Neural cell (in vitro differentiated cells): ENCODE results near the gene RRAS2. TPM values are rescaled to one million over a fixed set of nuclear protein-coding genes. Genes with fewer than 3 reads are reported as not detected.
"Not testable (repeated sequence)": the region's sequence is repeated elsewhere in the genome, so short reads cannot be mapped to it uniquely, and the experiment has no call there.

Experiments used
- H2AFZ ChIP-seq: fragments of 200-600, 300-800 bp; sonication (generic), shearing (Covaris generic); 2 replicates; pipeline ENCODE4 v1.6.0; 2014; ENCODE audit warnings: low read depth, mild to moderate bottlenecking, antibody characterized with exemption, low read length, moderate library complexity
- H3F3A ChIP-seq: fragments of 200-600 bp; shearing (Covaris generic); 2 replicates; pipeline ENCODE4 v1.6.1; 2016; ENCODE audit warnings: mild to moderate bottlenecking, moderate library complexity, mixed read lengths, antibody characterized with exemption, low read length; ENCODE audit not compliant: insufficient read depth, poor library complexity, severe bottlenecking
- H3K27ac ChIP-seq: fragments of 200-600, 300-800 bp; sonication (generic), shearing (Covaris generic); 2 replicates; pipeline ENCODE4 v1.5.1; 2014; ENCODE audit warnings: mild to moderate bottlenecking, low read length, moderate library complexity
- H3K27me3 ChIP-seq: fragments of 300-800, 200-600 bp; sonication (generic), shearing (Covaris generic); 2 replicates; pipeline ENCODE4 v1.6.0; 2014; ENCODE audit warnings: mild to moderate bottlenecking, low read depth, low read length, moderate library complexity; ENCODE audit not compliant: insufficient read depth
- H3K36me3 ChIP-seq: fragments of 300-800, 200-600 bp; sonication (generic), shearing (Covaris generic); 2 replicates; pipeline ENCODE4 v1.5.1; 2014; ENCODE audit warnings: mild to moderate bottlenecking, antibody characterized with exemption, low read length, moderate library complexity; ENCODE audit not compliant: insufficient read depth
- H3K4me2 ChIP-seq: fragments of 300-800, 200-600 bp; sonication (generic), shearing (Covaris generic); 2 replicates; pipeline ENCODE4 v1.6.0; 2014; ENCODE audit warnings: mild to moderate bottlenecking, low read length
- H3K4me3 ChIP-seq: fragments of 300-800, 200-600 bp; sonication (generic), shearing (Covaris generic); 2 replicates; pipeline ENCODE4 v1.5.1; 2014; ENCODE audit warnings: mild to moderate bottlenecking, low read length, moderate library complexity
- H3K79me2 ChIP-seq: fragments of 200-600 bp; shearing (Covaris generic); replicated peaks from 2 replicates; pipeline ENCODE4 v1.6.0; 2014; ENCODE audit warnings: mild to moderate bottlenecking, low read length, moderate library complexity; ENCODE audit not compliant: insufficient read depth
- H3K9ac ChIP-seq: fragments of 300-800, 200-600 bp; sonication (generic), shearing (Covaris generic); 2 replicates; pipeline ENCODE4 v1.6.1; 2016; ENCODE audit warnings: mild to moderate bottlenecking, low read length, mixed read lengths
- H3K9me2 ChIP-seq: fragments of 200-600 bp; shearing (Covaris generic); 2 replicates; pipeline ENCODE4 v1.6.1; 2016; ENCODE audit warnings: mild to moderate bottlenecking, low read length, mixed read lengths; ENCODE audit not compliant: insufficient read depth
- H3K9me3 ChIP-seq: fragments of 200-600, 300-800 bp; sonication (generic), shearing (Covaris generic); 2 replicates; pipeline ENCODE4 v1.6.1; 2016; ENCODE audit warnings: mild to moderate bottlenecking, mixed run types, low read length, moderate library complexity, mixed read lengths
- H4K20me1 ChIP-seq: fragments of 200-600 bp; shearing (Covaris generic); 2 replicates; pipeline ENCODE4 v1.6.1; 2016; ENCODE audit warnings: mild to moderate bottlenecking, mixed run types; ENCODE audit not compliant: insufficient read depth
- EP300 ChIP-seq: fragments of 450-650 bp; conservative IDR thresholded peaks from 2 replicates; pipeline ENCODE4 v1.6.1; 2014; ENCODE audit warnings: antibody characterized with exemption, mild to moderate bottlenecking, moderate library complexity; ENCODE audit not compliant: poor library complexity, severe bottlenecking
- EZH2 ChIP-seq: fragments of 200-600, 300-800 bp; shearing (Covaris generic), sonication (generic); IDR thresholded peaks from 2 replicates; pipeline ENCODE4 v1.6.1; 2014; ENCODE audit warnings: antibody characterized with exemption, low read length, borderline replicate concordance, mild to moderate bottlenecking; ENCODE audit not compliant: insufficient read depth, poor library complexity, severe bottlenecking
- MXI1 ChIP-seq: fragments of 450-650 bp; conservative IDR thresholded peaks from 2 replicates; pipeline ENCODE4 v1.6.1; 2014; ENCODE audit warnings: antibody characterized with exemption, mild to moderate bottlenecking; ENCODE audit not compliant: poor library complexity, severe bottlenecking
- POLR2AphosphoS5 ChIP-seq: IDR thresholded peaks from 2 replicates; pipeline ENCODE4 v1.6.1; 2012
- RAD21 ChIP-seq: fragments of 450-650 bp; conservative IDR thresholded peaks from 2 replicates; pipeline ENCODE4 v1.6.1; 2014; ENCODE audit warnings: antibody characterized with exemption, mild to moderate bottlenecking, moderate library complexity
- SMC3 ChIP-seq: fragments of 450-650 bp; conservative IDR thresholded peaks from 2 replicates; pipeline ENCODE4 v1.6.1; 2014; ENCODE audit warnings: antibody characterized with exemption, mild to moderate bottlenecking, moderate library complexity; ENCODE audit not compliant: poor library complexity
- TAF1 ChIP-seq: IDR thresholded peaks from 2 replicates; pipeline ENCODE4 v1.6.1; 2012; ENCODE audit warnings: low read depth
- polyA plus RNA-seq: library from polyadenylated mRNA; depleted of rRNA; stranded (reverse); fragments of >200 nt; gene quantifications from 2 replicates; pipeline ENCODE4 v1.2.3, GENCODE V29; 2014
- TF ChIP-seq, protein P1 (sequence below): IDR thresholded peaks from 2 replicates; pipeline ENCODE4 v1.6.1; 2012; ENCODE audit warnings: borderline replicate concordance
- TF ChIP-seq, protein P2 (sequence below): fragments of 450-650 bp; IDR thresholded peaks from 2 replicates; pipeline ENCODE4 v1.5.1; 2014; ENCODE audit warnings: antibody characterized with exemption, mild to moderate bottlenecking, moderate library complexity; ENCODE audit not compliant: poor library complexity, severe bottlenecking

Gene RRAS2
- polyA plus RNA-seq, 1 donor from 2014 or later: 47.3 TPM

DNA sequence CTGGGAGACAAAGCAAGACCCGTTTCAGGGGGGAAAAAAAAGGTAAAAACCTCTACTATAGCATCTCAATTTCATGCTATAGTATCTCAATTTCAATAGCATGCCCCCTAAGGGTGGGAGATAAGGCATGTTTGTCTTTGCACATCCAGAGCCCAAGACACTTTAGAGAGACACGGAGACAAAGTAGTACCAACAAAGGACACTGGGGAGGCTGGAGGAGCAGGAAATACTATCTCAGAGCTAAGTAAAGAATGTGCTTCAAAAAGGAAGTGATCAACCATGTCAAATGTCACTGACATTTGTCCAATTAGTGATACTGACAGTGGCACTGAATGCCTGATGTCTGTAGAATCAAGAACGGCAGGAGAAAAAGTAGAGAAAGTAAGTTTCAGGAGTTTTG lies 68.6 kb downstream of the RRAS2 start:
- Histone ChIP-seq H3K9me2 (no peaks in the 10 kb centered on the region), H3F3A (no peaks in the 10 kb centered on the region), H2AFZ (no peak overlapping the region), H4K20me1 (no peaks in the 10 kb centered on the region), H3K79me2 (peaks cover 3% of the 10 kb centered on the region), H3K27ac (no peak overlapping the region), H3K9me3 (no peaks in the 10 kb centered on the region), H3K36me3 (no peaks in the 10 kb centered on the region), H3K27me3 (no peaks in the 10 kb centered on the region), H3K9ac (no peak overlapping the region), H3K4me3 (no peak overlapping the region), H3K4me2 (no peak overlapping the region)
- TF ChIP-seq, protein P1, sequence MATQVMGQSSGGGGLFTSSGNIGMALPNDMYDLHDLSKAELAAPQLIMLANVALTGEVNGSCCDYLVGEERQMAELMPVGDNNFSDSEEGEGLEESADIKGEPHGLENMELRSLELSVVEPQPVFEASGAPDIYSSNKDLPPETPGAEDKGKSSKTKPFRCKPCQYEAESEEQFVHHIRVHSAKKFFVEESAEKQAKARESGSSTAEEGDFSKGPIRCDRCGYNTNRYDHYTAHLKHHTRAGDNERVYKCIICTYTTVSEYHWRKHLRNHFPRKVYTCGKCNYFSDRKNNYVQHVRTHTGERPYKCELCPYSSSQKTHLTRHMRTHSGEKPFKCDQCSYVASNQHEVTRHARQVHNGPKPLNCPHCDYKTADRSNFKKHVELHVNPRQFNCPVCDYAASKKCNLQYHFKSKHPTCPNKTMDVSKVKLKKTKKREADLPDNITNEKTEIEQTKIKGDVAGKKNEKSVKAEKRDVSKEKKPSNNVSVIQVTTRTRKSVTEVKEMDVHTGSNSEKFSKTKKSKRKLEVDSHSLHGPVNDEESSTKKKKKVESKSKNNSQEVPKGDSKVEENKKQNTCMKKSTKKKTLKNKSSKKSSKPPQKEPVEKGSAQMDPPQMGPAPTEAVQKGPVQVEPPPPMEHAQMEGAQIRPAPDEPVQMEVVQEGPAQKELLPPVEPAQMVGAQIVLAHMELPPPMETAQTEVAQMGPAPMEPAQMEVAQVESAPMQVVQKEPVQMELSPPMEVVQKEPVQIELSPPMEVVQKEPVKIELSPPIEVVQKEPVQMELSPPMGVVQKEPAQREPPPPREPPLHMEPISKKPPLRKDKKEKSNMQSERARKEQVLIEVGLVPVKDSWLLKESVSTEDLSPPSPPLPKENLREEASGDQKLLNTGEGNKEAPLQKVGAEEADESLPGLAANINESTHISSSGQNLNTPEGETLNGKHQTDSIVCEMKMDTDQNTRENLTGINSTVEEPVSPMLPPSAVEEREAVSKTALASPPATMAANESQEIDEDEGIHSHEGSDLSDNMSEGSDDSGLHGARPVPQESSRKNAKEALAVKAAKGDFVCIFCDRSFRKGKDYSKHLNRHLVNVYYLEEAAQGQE: no peak
- TF ChIP-seq POLR2AphosphoS5 (no peak), EZH2 (no peak), MXI1 (no peak), EP300 (no peak), RAD21 (no peak), TAF1 (no peak), SMC3 (no peak)
- TF ChIP-seq, protein P2, sequence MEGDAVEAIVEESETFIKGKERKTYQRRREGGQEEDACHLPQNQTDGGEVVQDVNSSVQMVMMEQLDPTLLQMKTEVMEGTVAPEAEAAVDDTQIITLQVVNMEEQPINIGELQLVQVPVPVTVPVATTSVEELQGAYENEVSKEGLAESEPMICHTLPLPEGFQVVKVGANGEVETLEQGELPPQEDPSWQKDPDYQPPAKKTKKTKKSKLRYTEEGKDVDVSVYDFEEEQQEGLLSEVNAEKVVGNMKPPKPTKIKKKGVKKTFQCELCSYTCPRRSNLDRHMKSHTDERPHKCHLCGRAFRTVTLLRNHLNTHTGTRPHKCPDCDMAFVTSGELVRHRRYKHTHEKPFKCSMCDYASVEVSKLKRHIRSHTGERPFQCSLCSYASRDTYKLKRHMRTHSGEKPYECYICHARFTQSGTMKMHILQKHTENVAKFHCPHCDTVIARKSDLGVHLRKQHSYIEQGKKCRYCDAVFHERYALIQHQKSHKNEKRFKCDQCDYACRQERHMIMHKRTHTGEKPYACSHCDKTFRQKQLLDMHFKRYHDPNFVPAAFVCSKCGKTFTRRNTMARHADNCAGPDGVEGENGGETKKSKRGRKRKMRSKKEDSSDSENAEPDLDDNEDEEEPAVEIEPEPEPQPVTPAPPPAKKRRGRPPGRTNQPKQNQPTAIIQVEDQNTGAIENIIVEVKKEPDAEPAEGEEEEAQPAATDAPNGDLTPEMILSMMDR: no peak

DNA sequence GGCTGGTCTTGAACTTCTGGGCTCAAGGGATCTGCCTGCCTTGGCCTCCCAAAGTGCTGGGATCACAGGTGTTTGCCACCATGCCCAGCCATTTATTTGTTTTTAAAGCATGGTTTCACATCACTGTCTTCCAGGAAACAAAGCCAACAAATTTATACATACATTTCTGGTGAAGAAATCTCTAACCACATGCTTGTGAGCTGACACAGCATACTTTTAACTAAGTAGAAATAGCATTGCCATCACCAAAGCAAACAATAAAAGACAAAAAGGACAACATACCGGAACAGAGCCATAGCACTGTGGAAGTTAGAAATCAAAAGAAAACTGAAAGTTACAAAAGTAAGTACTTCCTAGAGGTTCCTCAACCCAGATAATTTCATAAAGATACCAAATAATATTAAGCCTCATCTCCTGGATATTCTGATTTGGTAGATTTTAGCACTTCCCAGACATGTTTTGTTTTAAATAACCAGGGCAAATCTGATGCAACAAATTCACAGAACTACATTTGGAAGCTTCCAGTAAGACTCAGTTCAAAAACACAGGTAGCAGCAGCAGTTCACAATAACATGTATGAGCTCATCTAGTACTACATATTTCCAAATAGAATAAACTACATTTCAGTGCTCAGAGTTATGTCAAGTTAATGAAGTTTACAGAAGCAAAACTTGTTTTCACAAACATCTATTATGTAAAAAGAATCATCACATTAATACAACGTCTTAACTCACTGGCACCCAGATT lies 70.6 kb downstream of the RRAS2 start:
- H3F3A ChIP-seq: no peaks in the 10 kb centered on the region
- no peaks in the 10 kb centered on the region for H4K20me1 ChIP-seq
- H3K4me2 ChIP-seq: no peak overlapping the region
- no peaks in the 10 kb centered on the region for H3K36me3 ChIP-seq
- H3K9ac ChIP-seq: no peak overlapping the region
- H3K4me3 ChIP-seq: no peak overlapping the region
- no peaks in the 10 kb centered on the region for H3K79me2 ChIP-seq
- no peaks in the 10 kb centered on the region for H3K9me2 ChIP-seq
- no peak overlapping the region for H2AFZ ChIP-seq
- no peaks in the 10 kb centered on the region for H3K27me3 ChIP-seq
- TF ChIP-seq RAD21 (no peak), POLR2AphosphoS5 (no peak), MXI1 (no peak), SMC3 (no peak)
- H3K27ac ChIP-seq: no peak overlapping the region
- H3K9me3 ChIP-seq: no peaks in the 10 kb centered on the region

DNA sequence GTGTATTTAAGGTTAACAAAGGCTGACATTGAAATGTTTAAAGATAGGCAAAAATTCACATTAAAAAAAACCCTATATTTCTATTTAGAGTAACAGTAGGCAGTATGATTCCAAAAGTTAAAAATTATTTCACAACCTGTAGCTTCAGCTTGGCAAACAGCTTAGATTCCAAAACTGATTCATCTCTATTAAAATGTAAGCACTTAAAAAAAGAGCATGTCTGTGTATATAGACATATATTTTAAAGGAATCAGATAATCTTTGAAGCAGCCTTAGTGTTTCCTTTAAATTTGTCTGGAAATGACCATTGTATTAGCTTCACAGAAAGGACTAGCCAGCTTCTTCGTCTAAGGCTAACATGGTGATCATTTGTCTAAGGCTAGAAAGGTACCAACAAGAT lies 80.1 kb downstream of the RRAS2 start:
- not testable (repeated sequence) for H3K4me3 ChIP-seq, H2AFZ ChIP-seq, H3K27ac ChIP-seq, H3K9me2 ChIP-seq, H3K9me3 ChIP-seq, H3K79me2 ChIP-seq, H3K4me2 ChIP-seq, H3K27me3 ChIP-seq, H3K36me3 ChIP-seq, H4K20me1 ChIP-seq, H3K9ac ChIP-seq, H3F3A ChIP-seq
